A549 (cell line): ENCODE measurements around the gene ENTR1.

Source experiments
- BHLHE40 ChIP-seq: IDR thresholded peaks from 2 replicates; pipeline ENCODE4 v1.6.1; 2012; ENCODE audit warnings: low read depth, low read length, inconsistent platforms
- CHD4 ChIP-seq: fragments of 200-600 bp; sonication (generic); IDR thresholded peaks from 2 replicates; pipeline ENCODE4 v1.6.1; 2016; ENCODE audit warnings: antibody characterized with exemption, mild to moderate bottlenecking, borderline replicate concordance
- EP300 ChIP-seq, 2 experiments: fragments of >200 bp; sonication (Bioruptor Twin); formaldehyde crosslinking; IDR thresholded peaks; 2 replicates in 1 of 2; 3 replicates in 1 of 2; pipeline ENCODE4 v1.6.1; 2016 to 2017
- JUN ChIP-seq, 2 experiments: fragments of >200 bp; sonication (Bioruptor Twin); formaldehyde crosslinking; IDR thresholded peaks; 2 replicates in 1 of 2; 3 replicates in 1 of 2; pipeline ENCODE4 v1.6.1; 2016 to 2017
- MYC ChIP-seq: IDR thresholded peaks from 2 replicates; pipeline ENCODE4 v1.6.1; 2012; ENCODE audit warnings: mild to moderate bottlenecking, inconsistent platforms, low read length, improper control_type of control experiment, borderline replicate concordance
- POLR2A ChIP-seq: IDR thresholded peaks from 2 replicates; pipeline ENCODE4 v1.6.1; 2012; ENCODE audit warnings: mild to moderate bottlenecking, low read length
- RCOR1 ChIP-seq: fragments of 150-350 bp; IDR thresholded peaks from 2 replicates; pipeline ENCODE4 v1.6.1; 2014; ENCODE audit warnings: antibody characterized with exemption, low read length, low read depth
- ZNF302 ChIP-seq: fragments of 250-450 bp; sonication (Bioruptor Pico); IDR thresholded peaks from 2 replicates; pipeline ENCODE4 v1.9.0; 2021; ENCODE audit warnings: inconsistent platforms, mild to moderate bottlenecking, moderate library complexity
- TF ChIP-seq, protein P1 (sequence below): fragments of >200 bp; sonication (Bioruptor Twin); formaldehyde crosslinking; IDR thresholded peaks from 3 replicates; pipeline ENCODE4 v1.5.1; 2016

DNA sequence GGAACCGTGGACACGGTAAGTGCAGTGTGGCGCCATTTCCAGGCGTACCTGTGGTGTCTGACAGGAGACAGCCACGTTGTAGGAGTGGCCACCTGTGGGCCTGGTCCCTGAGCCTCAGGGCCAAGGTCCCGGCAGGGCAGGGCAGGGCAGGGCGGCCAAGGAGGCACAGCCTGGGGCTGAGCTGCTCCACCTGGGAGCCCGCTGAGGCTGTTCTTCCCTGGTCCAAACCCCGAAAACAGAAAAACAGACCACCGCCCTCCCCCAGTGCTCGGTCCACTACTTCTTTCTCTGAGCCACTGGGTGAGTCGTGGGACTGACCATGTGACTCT is 8.6 kb upstream of the ENTR1 start:
- TF ChIP-seq MYC (no peak), POLR2A (no peak), CHD4 (no peak), BHLHE40 (no peak), JUN (IDR thresholded peaks at IDR 0.05) (no peak), RCOR1 (no peak), ZNF302 (no peak), EP300 (IDR thresholded peaks at IDR 0.05) (no peak)
- TF ChIP-seq, protein P1, sequence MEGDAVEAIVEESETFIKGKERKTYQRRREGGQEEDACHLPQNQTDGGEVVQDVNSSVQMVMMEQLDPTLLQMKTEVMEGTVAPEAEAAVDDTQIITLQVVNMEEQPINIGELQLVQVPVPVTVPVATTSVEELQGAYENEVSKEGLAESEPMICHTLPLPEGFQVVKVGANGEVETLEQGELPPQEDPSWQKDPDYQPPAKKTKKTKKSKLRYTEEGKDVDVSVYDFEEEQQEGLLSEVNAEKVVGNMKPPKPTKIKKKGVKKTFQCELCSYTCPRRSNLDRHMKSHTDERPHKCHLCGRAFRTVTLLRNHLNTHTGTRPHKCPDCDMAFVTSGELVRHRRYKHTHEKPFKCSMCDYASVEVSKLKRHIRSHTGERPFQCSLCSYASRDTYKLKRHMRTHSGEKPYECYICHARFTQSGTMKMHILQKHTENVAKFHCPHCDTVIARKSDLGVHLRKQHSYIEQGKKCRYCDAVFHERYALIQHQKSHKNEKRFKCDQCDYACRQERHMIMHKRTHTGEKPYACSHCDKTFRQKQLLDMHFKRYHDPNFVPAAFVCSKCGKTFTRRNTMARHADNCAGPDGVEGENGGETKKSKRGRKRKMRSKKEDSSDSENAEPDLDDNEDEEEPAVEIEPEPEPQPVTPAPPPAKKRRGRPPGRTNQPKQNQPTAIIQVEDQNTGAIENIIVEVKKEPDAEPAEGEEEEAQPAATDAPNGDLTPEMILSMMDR = no peak
